Measurements from ENCODE around the gene SLC17A2. TPM values are rescaled to one million over a fixed set of nuclear protein-coding genes. Genes with fewer than 3 reads are reported as not detected.

SLC17A2 gene
- total and polyA plus RNA-seq, 8 donors = 0.05 to 0.21 (median 0.20) TPM; not detected in 5

GRCh38 chr6:25963426-25964123 is 33.1 kb upstream of the SLC17A2 start:
- FAIRE-seq = no peak
- WGBS, 2 donors = 12 to 19% methylated on average over 6 of the region's 6 CpGs

DNA sequence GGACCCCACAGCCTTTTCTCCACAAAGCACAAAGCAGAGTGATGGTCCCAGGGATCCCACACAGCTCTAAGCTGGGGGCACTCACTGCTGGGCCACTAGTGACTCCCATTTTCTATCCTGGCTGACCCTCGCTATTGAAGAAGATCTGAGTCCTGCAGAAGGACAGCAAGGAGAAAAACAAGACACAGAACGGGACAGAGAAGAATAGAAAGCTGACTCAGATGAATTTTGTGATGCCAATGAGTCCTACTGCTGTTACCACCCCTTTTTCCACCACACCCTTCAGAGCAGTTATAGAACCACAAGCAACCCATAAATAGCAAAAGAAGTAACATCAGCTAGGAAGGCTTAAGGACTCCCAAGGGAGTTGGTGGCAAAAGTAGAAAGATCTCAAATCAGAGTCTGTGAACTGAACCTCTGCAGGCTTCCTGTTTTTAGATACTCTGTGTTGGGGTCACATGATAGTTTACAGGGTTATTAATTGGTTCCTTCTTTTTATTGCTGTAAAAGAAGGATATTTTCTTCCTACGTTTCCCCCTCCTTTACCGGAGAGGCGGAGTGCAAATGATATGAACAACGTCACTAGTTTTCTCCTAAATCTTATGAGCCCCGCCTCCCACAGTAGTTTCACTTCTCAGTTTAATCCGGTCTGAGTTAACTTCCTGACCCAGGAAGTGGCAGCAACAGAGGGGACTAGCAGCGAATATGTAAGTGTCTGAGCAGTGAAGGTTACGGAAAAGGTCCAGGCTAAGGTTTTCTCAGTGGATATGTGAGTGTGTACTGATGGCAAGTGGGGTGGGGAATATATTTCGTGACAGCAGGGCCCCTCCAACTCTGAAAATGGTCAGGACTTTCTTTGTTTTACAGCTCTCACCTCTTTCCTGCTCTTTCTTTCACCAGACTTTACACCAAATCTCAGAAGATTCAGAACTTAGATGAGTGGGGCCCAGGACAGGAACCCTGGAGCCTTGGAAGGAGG is 31.9 kb upstream of the SLC17A2 start, which contains the start of gene TRIM38:
Gene TRIM38, plus strand, starts transcription at position 654 of the 979 bp plus-strand sequence. CDS start 3,721 bp downstream, outside the sequence.
- DNase-seq = peak in 3 of 6 donors; percentile 46 to 81 (median 70)
- ATAC-seq = peak; percentile 88 to 95 (median 94)
- WGBS, 2 donors = 16 to 22% methylated on average over 11 of the region's 11 CpGs
- peak within 1 kb of the TSS; percentile 21 to 45 (median 33) for H3K4me3 ChIP-seq
- no peaks in the 10 kb centered on the region for H3K36me3 ChIP-seq
- H3K9me3 ChIP-seq = no peaks in the 10 kb centered on the region
- intact Hi-C loops (cut with DNase I) = no loop called here
- H3K27ac ChIP-seq = peak within 1 kb of the TSS; percentile 27 to 86 (median 68)
- TF ChIP-seq, protein P1, sequence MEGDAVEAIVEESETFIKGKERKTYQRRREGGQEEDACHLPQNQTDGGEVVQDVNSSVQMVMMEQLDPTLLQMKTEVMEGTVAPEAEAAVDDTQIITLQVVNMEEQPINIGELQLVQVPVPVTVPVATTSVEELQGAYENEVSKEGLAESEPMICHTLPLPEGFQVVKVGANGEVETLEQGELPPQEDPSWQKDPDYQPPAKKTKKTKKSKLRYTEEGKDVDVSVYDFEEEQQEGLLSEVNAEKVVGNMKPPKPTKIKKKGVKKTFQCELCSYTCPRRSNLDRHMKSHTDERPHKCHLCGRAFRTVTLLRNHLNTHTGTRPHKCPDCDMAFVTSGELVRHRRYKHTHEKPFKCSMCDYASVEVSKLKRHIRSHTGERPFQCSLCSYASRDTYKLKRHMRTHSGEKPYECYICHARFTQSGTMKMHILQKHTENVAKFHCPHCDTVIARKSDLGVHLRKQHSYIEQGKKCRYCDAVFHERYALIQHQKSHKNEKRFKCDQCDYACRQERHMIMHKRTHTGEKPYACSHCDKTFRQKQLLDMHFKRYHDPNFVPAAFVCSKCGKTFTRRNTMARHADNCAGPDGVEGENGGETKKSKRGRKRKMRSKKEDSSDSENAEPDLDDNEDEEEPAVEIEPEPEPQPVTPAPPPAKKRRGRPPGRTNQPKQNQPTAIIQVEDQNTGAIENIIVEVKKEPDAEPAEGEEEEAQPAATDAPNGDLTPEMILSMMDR (IDR thresholded peaks at IDR 0.05) = no peak
- peak; percentile 86 for FAIRE-seq
- H3K27me3 ChIP-seq = no peaks in the 10 kb centered on the region
- H3K4me1 ChIP-seq = peaks cover 0 to 13% (median 0%) of the 10 kb centered on the region in 3 donors

More at GRCh38 chr6:25963426-25964123, 33.1 kb upstream of the SLC17A2 start:
- no peaks in the 10 kb centered on the region for H3K9me3 ChIP-seq
- DNase-seq (no peak), ATAC-seq (peak; percentile 19 to 39 (median 33))
- no peaks in the 10 kb centered on the region for H3K36me3 ChIP-seq
- peak overlapping the region; percentile 21 to 45 (median 33) for H3K4me3 ChIP-seq
- intact Hi-C loops (cut with DNase I) = no loop called here
- H3K27me3 ChIP-seq = no peaks in the 10 kb centered on the region
- TF ChIP-seq, protein P1 (IDR thresholded peaks at IDR 0.05) = no peak
- peaks cover 0 to 20% (median 0%) of the 10 kb centered on the region in 3 donors for H3K4me1 ChIP-seq
- peak overlapping the region in 2 of 4 donors; percentile 84 to 86 for H3K27ac ChIP-seq

- TF ChIP-seq, protein P1 (IDR thresholded peaks at IDR 0.05) = no peak
- 64 to 67% methylated on average over 3 of the region's 3 CpGs for WGBS, 2 donors
- intact Hi-C loops (cut with DNase I) = no loop called here
- no peaks in the 10 kb centered on the region for H3K27me3 ChIP-seq
- no peak for DNase-seq
- no peaks in the 10 kb centered on the region for H3K36me3 ChIP-seq
- H3K9me3 ChIP-seq = no peaks in the 10 kb centered on the region
- peaks cover 0 to 6% (median 0%) of the 10 kb centered on the region in 3 donors for H3K4me1 ChIP-seq
- H3K4me3 ChIP-seq = peak overlapping the region in 1 of 4 donors; percentile 45
- H3K27ac ChIP-seq = peak overlapping the region; percentile 27 to 86 (median 68)
- ATAC-seq = no peak
- FAIRE-seq = no peak
Measured at GRCh38 chr6:25961619-25962148, 31.2 kb upstream of the SLC17A2 start.

GRCh38 chr6:25960734-25961133 is 30.2 kb upstream of the SLC17A2 start:
- DNase-seq (no peak), ATAC-seq (no peak), FAIRE-seq (no peak)
- H3K36me3 ChIP-seq = no peaks in the 10 kb centered on the region
- intact Hi-C loops (cut with DNase I) = no loop called here
- H3K4me1 ChIP-seq = peaks cover 0 to 6% (median 0%) of the 10 kb centered on the region in 3 donors
- H3K9me3 ChIP-seq = no peaks in the 10 kb centered on the region
- no peaks in the 10 kb centered on the region for H3K27me3 ChIP-seq
- TF ChIP-seq, protein P1 (IDR thresholded peaks at IDR 0.05) = no peak
- no peak overlapping the region for H3K27ac ChIP-seq
- WGBS, 2 donors = 78 to 92% methylated on average over 3 of the region's 3 CpGs
- no peak overlapping the region for H3K4me3 ChIP-seq

Data from pancreas (tissue), 10 donors.